Epidermal melanocyte (primary cell): Measurements from ENCODE around the gene MS4A10.

Experiments used
- DNase-seq: peaks from one replicate; pipeline ENCODE4 v3.0.0; 2011; ENCODE audit warnings: low spot score; ENCODE audit not compliant: insufficient read length

The MS4A10 gene

GRCh38 chr11:60786811-60787567, 1.9 kb downstream of the MS4A10 start:
- DNase-seq: no peak

GRCh38 chr11:60788401-60789125, 3.4 kb downstream of the MS4A10 start:
- no peak for DNase-seq

GRCh38 chr11:60790726-60791125, 5.6 kb downstream of the MS4A10 start:
- DNase-seq: no peak

GRCh38 chr11:60791153-60791933, 6.2 kb downstream of the MS4A10 start:
- DNase-seq: no peak

GRCh38 chr11:60792521-60792920, 7.4 kb downstream of the MS4A10 start:
- DNase-seq: no peak

GRCh38 chr11:60795291-60795690, 10.2 kb downstream of the MS4A10 start:
- no peak for DNase-seq

GRCh38 chr11:60797846-60798630, 12.9 kb downstream of the MS4A10 start:
- no peak for DNase-seq

GRCh38 chr11:60798631-60799030, 13.5 kb downstream of the MS4A10 start:
- no peak for DNase-seq

GRCh38 chr11:60801194-60801593, 16.1 kb downstream of the MS4A10 start:
- no peak for DNase-seq

- DNase-seq: no peak
Observed at GRCh38 chr11:60803273-60803936, 18.3 kb downstream of the MS4A10 start.

- no peak for DNase-seq
Observed at GRCh38 chr11:60809249-60809648, 24.1 kb downstream of the MS4A10 start.

GRCh38 chr11:60809691-60810090, 24.6 kb downstream of the MS4A10 start:
- no peak for DNase-seq

GRCh38 chr11:60810151-60810550, 25.0 kb downstream of the MS4A10 start:
- no peak for DNase-seq

GRCh38 chr11:60810569-60810968, 25.4 kb downstream of the MS4A10 start:
- no peak for DNase-seq

GRCh38 chr11:60813324-60813723, 28.2 kb downstream of the MS4A10 start:
- DNase-seq: no peak

- DNase-seq: no peak
Observed at GRCh38 chr11:60814112-60814511, 29.0 kb downstream of the MS4A10 start.

GRCh38 chr11:60816590-60817157, 31.5 kb downstream of the MS4A10 start:
- no peak for DNase-seq

- DNase-seq: no peak
Observed at GRCh38 chr11:60818057-60818456, 32.9 kb downstream of the MS4A10 start.

GRCh38 chr11:60821827-60822599, 36.9 kb downstream of the MS4A10 start:
- DNase-seq: no peak
